RWPE1 (cell line): Measurements from ENCODE around the gene CA10.
A peak's percentile ranks its signal among the peaks of the same experiment; 100 is the strongest.

Experiments
- CTCF ChIA-PET: fragments of 350-600 bp; sonication (Branson Sonifier 250); formaldehyde crosslinking; extraction: SDS; loops from one replicate; lab custom pipeline; 2021; lab: Yijun Ruan, JAX
- POLR2A ChIA-PET: fragments of 400-600 bp; formaldehyde crosslinking; extraction: SDS; loops from one replicate; lab custom pipeline; 2020; ENCODE audit warnings: antibody characterized with exemption; ENCODE audit not compliant: low non-redundant PET; lab: Yijun Ruan, JAX
- DNase-seq: peaks from one replicate; pipeline ENCODE4 v3.0.0; 2012; ENCODE audit warnings: low spot score
- H3K27ac ChIP-seq: fragments of 450-650 bp; 2 replicates; pipeline ENCODE4 v1.5.1; 2017
- TF ChIP-seq, protein P1 (sequence below): fragments of 450-650 bp; conservative IDR thresholded peaks from 2 replicates; pipeline ENCODE4 v1.5.1; 2017; ENCODE audit warnings: low read depth, mild to moderate bottlenecking

The CA10 gene

DNA sequence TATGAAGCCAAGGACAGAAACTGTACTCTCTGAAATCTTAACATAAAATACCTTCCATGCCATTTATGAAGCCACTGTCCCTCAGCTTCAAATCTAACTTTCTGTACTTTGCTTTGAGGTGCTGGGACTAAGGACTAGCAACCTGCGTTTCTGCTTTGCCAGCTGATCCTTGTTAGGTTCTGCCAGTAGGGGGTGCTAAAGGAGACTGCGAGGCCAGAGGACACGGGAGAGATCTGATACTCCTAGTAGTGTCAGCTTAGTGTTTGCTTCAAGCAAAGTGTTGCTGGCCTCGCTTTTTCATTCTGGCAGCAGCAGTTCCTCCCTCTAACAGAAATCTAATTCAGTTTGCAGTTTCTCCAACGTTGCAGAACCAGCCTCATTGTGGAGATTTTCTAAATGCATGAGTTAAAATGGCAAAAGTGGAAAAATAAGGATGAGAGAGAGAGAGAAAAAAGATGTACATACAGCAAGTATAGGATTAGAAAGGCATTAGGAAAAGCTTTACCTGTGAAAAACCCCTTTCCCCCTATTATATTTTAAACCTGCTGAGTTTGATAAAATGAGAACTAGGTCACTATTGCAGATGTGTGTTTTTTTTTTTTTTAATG, 297.5 kb downstream of the CA10 start:
- H3K27ac ChIP-seq: no peak overlapping the region
- TF ChIP-seq, protein P1, sequence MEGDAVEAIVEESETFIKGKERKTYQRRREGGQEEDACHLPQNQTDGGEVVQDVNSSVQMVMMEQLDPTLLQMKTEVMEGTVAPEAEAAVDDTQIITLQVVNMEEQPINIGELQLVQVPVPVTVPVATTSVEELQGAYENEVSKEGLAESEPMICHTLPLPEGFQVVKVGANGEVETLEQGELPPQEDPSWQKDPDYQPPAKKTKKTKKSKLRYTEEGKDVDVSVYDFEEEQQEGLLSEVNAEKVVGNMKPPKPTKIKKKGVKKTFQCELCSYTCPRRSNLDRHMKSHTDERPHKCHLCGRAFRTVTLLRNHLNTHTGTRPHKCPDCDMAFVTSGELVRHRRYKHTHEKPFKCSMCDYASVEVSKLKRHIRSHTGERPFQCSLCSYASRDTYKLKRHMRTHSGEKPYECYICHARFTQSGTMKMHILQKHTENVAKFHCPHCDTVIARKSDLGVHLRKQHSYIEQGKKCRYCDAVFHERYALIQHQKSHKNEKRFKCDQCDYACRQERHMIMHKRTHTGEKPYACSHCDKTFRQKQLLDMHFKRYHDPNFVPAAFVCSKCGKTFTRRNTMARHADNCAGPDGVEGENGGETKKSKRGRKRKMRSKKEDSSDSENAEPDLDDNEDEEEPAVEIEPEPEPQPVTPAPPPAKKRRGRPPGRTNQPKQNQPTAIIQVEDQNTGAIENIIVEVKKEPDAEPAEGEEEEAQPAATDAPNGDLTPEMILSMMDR: 0 out of 2 replicates have a peak, but pooled peaks have one; percentile 22
- CTCF ChIA-PET: no interaction called here
- no peak for DNase-seq
- POLR2A ChIA-PET: no interaction called here

DNA sequence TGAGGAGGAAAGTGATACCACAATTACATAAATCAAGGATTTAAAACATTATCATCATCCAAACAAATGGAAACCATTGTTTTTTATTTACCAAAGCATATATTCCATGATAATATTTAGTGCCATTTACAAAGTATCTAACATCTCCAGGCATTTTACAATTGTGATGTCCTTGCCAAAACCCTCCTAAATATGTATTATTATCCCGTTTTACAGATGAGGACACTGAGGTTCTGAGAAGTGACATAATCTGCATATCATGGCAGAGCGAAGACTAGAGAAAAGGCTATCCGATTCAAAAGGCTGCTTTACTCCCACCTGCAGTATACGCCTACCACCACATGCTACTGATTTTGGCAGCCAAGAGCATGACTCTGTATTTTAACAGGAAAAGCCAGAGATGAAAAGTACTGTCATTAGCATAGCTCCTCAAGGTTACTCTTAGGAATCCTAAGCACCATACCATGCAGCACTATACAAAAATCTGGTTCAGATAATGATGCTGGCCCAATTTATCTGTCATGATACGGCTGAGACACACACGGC, 301.4 kb downstream of the CA10 start:
- no peak for DNase-seq
- H3K27ac ChIP-seq: no peak overlapping the region
- TF ChIP-seq, protein P1: no peak
- CTCF ChIA-PET: no interaction called here
- POLR2A ChIA-PET: no interaction called here

DNA sequence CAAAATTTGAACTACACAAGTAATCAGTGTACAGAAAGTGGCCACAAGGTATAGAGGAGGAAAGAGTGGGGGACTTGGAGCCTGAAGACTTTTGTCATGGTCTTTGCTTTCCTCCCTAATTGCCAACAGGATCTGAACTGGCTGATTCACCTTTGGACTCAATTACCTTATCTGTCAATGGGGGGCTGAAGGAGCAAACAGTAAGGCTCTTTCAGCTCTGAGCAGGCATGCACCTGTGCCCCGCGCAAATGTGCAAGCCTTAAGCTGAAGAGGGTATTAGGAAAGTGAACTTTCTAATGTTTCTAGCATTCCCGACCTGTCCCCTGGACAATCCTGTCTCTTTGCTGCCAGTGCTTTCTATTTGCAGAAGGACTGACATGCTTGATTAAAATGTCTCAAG, 302.7 kb downstream of the CA10 start:
- no peak overlapping the region for H3K27ac ChIP-seq
- TF ChIP-seq, protein P1: no peak
- POLR2A ChIA-PET: no interaction called here
- CTCF ChIA-PET: no interaction called here
- DNase-seq: no peak

DNA sequence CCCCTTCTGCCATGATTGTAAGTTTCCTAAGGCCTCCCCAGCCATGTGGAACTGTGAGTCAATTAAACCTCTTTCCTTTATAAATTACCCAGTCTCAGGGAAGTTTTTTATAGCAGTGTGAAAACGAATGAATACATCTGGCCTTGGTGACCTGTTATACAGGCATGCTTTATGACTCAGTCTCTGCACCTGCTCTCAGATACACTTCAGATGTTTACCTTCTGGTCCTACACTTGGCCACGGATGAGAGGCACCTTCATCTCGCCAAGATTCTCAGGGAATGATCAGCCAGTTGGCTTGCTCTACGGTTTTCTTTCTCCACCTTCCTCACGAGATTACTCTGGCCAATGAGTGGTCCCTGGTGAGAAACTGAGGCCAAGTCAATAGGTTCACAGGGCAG, 304.7 kb downstream of the CA10 start:
- ChIA-PET POLR2A (no interaction called here), CTCF (no interaction called here)
- DNase-seq: no peak
- no peak overlapping the region for H3K27ac ChIP-seq
- TF ChIP-seq, protein P1: no peak

DNA sequence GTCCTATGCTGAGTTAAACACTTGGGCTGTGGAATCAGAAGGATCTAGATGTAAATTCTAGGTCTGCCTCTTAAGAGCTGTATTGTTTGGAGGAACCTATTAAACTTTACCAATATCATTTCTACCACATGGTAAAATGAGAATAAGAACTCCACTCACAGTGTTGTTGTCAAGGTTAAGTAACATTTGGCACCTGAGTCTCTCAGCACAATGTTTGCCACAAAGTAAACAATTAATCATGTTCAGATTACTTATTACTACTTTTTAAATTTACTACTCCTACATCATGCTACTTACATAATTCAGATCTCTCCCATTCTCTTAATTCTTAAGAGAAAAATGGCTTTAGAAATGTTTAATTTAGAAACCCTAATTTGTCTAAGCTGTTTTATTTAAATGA, 305.9 kb downstream of the CA10 start:
- ChIA-PET POLR2A (no interaction called here), CTCF (no interaction called here)
- TF ChIP-seq, protein P1: no peak
- DNase-seq: no peak
- H3K27ac ChIP-seq: no peak overlapping the region

DNA sequence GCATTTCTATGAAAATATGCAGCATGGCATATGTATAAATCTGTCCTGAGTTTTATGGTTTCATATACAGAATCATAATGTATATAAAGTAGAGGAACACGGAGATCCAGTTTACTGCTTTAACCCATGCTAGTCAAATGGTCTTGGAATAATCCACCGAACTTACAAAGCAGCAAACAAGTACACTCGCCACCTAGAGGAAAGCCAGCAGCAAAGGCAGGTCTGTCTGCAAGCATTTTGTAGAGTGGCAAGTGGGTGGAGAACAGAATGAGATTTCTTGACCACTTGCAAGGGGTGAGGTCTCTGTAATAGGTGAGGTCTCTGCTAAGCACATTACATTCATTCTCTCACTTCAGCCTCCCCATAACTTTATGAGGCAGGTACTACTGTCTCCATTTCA, 308.3 kb downstream of the CA10 start:
- no peak overlapping the region for H3K27ac ChIP-seq
- TF ChIP-seq, protein P1: no peak
- CTCF ChIA-PET: no interaction called here
- DNase-seq: no peak
- POLR2A ChIA-PET: no interaction called here
